ENCODE results near the gene ZNF385C. TPM values are rescaled to one million over a fixed set of nuclear protein-coding genes. Genes with fewer than 3 reads are reported as not detected.

ZNF385C gene
- total RNA-seq, 1 experiment from 2014 or later: 3.7 TPM

- Mint-ChIP-seq H3K27ac (peak overlapping the region; percentile 73), H3K4me3 (no peak overlapping the region), H3K4me1 (peaks cover 3% of the 10 kb centered on the region; the same call in 1 of the 2 replicates), H3K27me3 (ENCODE audit: low read depth) (no peaks in the 10 kb centered on the region), H3K36me3 (peaks cover 41% of the 10 kb centered on the region), H3K9me3 (no peaks in the 10 kb centered on the region)
- no peak for TF ChIP-seq HMGA2 (CRISPR knock-in tag; IDR thresholded peaks at IDR 0.05)
- TF ChIP-seq TP53 (CRISPR knock-in tag; IDR thresholded peaks at IDR 0.05): no peak
- TF ChIP-seq, protein P1, sequence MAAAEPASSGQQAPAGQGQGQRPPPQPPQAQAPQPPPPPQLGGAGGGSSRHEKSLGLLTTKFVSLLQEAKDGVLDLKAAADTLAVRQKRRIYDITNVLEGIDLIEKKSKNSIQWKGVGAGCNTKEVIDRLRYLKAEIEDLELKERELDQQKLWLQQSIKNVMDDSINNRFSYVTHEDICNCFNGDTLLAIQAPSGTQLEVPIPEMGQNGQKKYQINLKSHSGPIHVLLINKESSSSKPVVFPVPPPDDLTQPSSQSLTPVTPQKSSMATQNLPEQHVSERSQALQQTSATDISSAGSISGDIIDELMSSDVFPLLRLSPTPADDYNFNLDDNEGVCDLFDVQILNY (CRISPR knock-in tag; IDR thresholded peaks at IDR 0.05): no peak
- TF ChIP-seq TCF7 (CRISPR knock-in tag; IDR thresholded peaks at IDR 0.05; ENCODE audit: low read depth): no peak
- TF ChIP-seq ESRRA (CRISPR knock-in tag; IDR thresholded peaks at IDR 0.05; ENCODE audit: borderline replicate concordance): no peak
- TF ChIP-seq, protein P2, sequence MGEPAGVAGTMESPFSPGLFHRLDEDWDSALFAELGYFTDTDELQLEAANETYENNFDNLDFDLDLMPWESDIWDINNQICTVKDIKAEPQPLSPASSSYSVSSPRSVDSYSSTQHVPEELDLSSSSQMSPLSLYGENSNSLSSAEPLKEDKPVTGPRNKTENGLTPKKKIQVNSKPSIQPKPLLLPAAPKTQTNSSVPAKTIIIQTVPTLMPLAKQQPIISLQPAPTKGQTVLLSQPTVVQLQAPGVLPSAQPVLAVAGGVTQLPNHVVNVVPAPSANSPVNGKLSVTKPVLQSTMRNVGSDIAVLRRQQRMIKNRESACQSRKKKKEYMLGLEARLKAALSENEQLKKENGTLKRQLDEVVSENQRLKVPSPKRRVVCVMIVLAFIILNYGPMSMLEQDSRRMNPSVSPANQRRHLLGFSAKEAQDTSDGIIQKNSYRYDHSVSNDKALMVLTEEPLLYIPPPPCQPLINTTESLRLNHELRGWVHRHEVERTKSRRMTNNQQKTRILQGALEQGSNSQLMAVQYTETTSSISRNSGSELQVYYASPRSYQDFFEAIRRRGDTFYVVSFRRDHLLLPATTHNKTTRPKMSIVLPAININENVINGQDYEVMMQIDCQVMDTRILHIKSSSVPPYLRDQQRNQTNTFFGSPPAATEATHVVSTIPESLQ (CRISPR knock-in tag; IDR thresholded peaks at IDR 0.05): no peak
- TF ChIP-seq NR1H2 (CRISPR knock-in tag; IDR thresholded peaks at IDR 0.05): no peak
- no peak for TF ChIP-seq ZNF396 (CRISPR knock-in tag; IDR thresholded peaks at IDR 0.05; ENCODE audit: borderline replicate concordance)
- no peak for TF ChIP-seq ELF4 (CRISPR knock-in tag; IDR thresholded peaks at IDR 0.05; ENCODE audit: low read depth)
- TF ChIP-seq, protein P3, sequence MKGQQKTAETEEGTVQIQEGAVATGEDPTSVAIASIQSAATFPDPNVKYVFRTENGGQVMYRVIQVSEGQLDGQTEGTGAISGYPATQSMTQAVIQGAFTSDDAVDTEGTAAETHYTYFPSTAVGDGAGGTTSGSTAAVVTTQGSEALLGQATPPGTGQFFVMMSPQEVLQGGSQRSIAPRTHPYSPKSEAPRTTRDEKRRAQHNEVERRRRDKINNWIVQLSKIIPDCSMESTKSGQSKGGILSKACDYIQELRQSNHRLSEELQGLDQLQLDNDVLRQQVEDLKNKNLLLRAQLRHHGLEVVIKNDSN (CRISPR knock-in tag; IDR thresholded peaks at IDR 0.05): no peak
- TF ChIP-seq PREB (CRISPR knock-in tag; IDR thresholded peaks at IDR 0.05; ENCODE audit: borderline replicate concordance): no peak
- TF ChIP-seq, protein P4, sequence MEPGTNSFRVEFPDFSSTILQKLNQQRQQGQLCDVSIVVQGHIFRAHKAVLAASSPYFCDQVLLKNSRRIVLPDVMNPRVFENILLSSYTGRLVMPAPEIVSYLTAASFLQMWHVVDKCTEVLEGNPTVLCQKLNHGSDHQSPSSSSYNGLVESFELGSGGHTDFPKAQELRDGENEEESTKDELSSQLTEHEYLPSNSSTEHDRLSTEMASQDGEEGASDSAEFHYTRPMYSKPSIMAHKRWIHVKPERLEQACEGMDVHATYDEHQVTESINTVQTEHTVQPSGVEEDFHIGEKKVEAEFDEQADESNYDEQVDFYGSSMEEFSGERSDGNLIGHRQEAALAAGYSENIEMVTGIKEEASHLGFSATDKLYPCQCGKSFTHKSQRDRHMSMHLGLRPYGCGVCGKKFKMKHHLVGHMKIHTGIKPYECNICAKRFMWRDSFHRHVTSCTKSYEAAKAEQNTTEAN (CRISPR knock-in tag; IDR thresholded peaks at IDR 0.05): no peak
- TF ChIP-seq SOX15 (CRISPR knock-in tag; IDR thresholded peaks at IDR 0.05): no peak
- TF ChIP-seq, protein P5, sequence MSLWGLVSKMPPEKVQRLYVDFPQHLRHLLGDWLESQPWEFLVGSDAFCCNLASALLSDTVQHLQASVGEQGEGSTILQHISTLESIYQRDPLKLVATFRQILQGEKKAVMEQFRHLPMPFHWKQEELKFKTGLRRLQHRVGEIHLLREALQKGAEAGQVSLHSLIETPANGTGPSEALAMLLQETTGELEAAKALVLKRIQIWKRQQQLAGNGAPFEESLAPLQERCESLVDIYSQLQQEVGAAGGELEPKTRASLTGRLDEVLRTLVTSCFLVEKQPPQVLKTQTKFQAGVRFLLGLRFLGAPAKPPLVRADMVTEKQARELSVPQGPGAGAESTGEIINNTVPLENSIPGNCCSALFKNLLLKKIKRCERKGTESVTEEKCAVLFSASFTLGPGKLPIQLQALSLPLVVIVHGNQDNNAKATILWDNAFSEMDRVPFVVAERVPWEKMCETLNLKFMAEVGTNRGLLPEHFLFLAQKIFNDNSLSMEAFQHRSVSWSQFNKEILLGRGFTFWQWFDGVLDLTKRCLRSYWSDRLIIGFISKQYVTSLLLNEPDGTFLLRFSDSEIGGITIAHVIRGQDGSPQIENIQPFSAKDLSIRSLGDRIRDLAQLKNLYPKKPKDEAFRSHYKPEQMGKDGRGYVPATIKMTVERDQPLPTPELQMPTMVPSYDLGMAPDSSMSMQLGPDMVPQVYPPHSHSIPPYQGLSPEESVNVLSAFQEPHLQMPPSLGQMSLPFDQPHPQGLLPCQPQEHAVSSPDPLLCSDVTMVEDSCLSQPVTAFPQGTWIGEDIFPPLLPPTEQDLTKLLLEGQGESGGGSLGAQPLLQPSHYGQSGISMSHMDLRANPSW (CRISPR knock-in tag; conservative IDR thresholded peaks at IDR 0.05; ENCODE audit: low read depth): no peak
- TF ChIP-seq ETV6 (CRISPR knock-in tag; IDR thresholded peaks at IDR 0.05): no peak
- no peak for TF ChIP-seq ZNF263 (CRISPR knock-in tag; IDR thresholded peaks at IDR 0.05; ENCODE audit: low read depth)
- ChIA-PET CTCF (interaction anchor here (1.4 to 2.0 kb wide), 4 partner anchors 15 to 87 kb away, joined by 3 to 7 read pairs (median 4); partner anchors contain the start of genes ACLY and NKIRAS2), POLR2A (interaction anchor here (0.6 kb wide), 1 partner anchor 599 kb away, joined by 3 read pairs; no protein-coding TSS in a partner anchor)
- ATAC-seq (no peak), DNase-seq (ENCODE audit: low spot score) (no peak)
Observed at GRCh38 chr17:42005166-42005565, 93.1 kb downstream of the ZNF385C start.
